Suprapubic skin (tissue), 3 donors: ENCODE data around the gene PRKCQ.

Experiments
- POLR2A ChIP-seq, 2 donors: fragments of 450-650 bp; IDR thresholded peaks; one replicate each; pipeline ENCODE4 v1.6.1; 2017; ENCODE audit warnings: antibody characterized with exemption in 2 of 2, mild to moderate bottlenecking in 2 of 2, moderate library complexity in 2 of 2
- TF ChIP-seq, protein P1 (sequence below), 2 donors: fragments of 200-600 bp in 1 of 2; fragments of 450-650 bp in 1 of 2; sonication (generic) in 1 of 2; IDR thresholded peaks; one replicate each; pipeline ENCODE4 v1.5.1; 2016 to 2019; ENCODE audit warnings: antibody characterized with exemption in 2 of 2, mild to moderate bottlenecking in 1 of 2, moderate library complexity in 1 of 2

DNA sequence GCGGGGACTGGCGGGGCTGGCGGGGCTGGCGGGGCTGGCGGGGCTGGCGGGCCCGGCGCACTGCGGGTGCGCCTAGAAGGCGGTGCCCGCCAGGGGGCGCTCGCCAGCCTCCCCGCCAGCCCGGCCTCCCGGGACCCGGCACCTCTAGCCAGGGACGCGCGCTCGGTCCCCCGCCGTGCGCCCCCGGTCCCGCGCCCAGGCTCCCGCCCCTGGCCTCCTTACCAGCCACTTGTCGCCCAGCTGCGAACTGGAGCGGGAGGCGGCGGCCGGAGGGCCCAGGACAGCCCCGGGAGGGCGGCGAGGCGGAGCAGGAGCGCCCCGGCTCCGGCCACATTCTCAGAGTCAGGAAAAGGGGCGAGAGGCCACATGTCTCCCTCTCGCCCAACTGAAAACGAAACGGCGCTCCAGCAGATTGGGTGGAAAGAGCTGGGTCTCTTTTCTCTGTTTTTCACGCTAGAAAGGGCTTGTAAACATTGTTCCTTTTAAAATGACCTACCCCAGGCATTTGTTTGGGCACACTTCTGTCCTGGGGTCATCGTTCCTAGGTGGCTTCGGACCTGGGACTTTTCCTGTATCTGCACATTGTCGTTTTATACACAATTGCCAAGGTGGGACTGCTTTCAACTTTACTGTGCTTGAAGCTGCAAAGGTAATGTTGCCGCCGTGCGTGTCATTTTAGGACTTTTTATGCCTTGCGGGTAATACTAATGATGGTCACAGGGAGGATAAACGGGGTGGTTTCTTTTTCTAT, 378 bp upstream of the PRKCQ start:
- TF ChIP-seq, protein P1, sequence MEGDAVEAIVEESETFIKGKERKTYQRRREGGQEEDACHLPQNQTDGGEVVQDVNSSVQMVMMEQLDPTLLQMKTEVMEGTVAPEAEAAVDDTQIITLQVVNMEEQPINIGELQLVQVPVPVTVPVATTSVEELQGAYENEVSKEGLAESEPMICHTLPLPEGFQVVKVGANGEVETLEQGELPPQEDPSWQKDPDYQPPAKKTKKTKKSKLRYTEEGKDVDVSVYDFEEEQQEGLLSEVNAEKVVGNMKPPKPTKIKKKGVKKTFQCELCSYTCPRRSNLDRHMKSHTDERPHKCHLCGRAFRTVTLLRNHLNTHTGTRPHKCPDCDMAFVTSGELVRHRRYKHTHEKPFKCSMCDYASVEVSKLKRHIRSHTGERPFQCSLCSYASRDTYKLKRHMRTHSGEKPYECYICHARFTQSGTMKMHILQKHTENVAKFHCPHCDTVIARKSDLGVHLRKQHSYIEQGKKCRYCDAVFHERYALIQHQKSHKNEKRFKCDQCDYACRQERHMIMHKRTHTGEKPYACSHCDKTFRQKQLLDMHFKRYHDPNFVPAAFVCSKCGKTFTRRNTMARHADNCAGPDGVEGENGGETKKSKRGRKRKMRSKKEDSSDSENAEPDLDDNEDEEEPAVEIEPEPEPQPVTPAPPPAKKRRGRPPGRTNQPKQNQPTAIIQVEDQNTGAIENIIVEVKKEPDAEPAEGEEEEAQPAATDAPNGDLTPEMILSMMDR (IDR thresholded peaks at IDR 0.05): peak in 1 of 2 donors; percentile 62
- TF ChIP-seq POLR2A (IDR thresholded peaks at IDR 0.05): no peak
